Thoracic aorta (tissue), 2 donors: ENCODE measurements around the gene SS18L1. TPM values are rescaled to one million over a fixed set of nuclear protein-coding genes. Genes with fewer than 3 reads are reported as not detected.

ENCODE experiments used
- ATAC-seq: fragments of 150-250 bp; one replicate; pipeline ENCODE4 v1.8.0; 2017; ENCODE audit warnings: low read depth; ENCODE audit not compliant: insufficient number of reproducible peaks, low FRiP score
- DNase-seq: peaks from one replicate; pipeline ENCODE4 v3.0.0-alpha.2; 2020; ENCODE audit warnings: low spot score
- H3K27ac ChIP-seq, 2 donors: fragments of 200-600 bp; sonication (generic); 1 replicate in 1 of 2; 2 replicates in 1 of 2; pipeline ENCODE4 v1.5.1; 2016; ENCODE audit warnings: mild to moderate bottlenecking in 2 of 2, moderate library complexity in 2 of 2
- H3K27me3 ChIP-seq: fragments of 200-600 bp; sonication (generic); replicated peaks from 2 replicates; pipeline ENCODE4 v1.6.0; 2016; ENCODE audit warnings: mild to moderate bottlenecking; ENCODE audit not compliant: insufficient read depth
- H3K36me3 ChIP-seq: fragments of 200-600 bp; sonication (generic); one replicate; pipeline ENCODE4 v1.5.1; 2016
- H3K4me1 ChIP-seq, 2 donors: fragments of 200-600 bp; sonication (generic); 1 replicate in 1 of 2; 2 replicates in 1 of 2; pipeline versions ENCODE4 v1.5.1 to v1.6.0; 2016; ENCODE audit warnings: low read depth in 2 of 2, mild to moderate bottlenecking in 1 of 2; ENCODE audit not compliant: control insufficient read depth in 1 of 2
- H3K4me3 ChIP-seq: fragments of 200-600 bp; sonication (generic); 2 replicates; pipeline ENCODE4 v1.5.1; 2016; ENCODE audit warnings: mild to moderate bottlenecking
- H3K9me3 ChIP-seq: fragments of 200-600 bp; sonication (generic); 2 replicates; pipeline ENCODE4 v1.5.1; 2016
- total RNA-seq, 2 donors: library from RNA; depleted of rRNA; stranded (reverse); fragments of >200 nt; gene quantifications; one replicate each; pipeline versions ENCODE4 v1.1.0 to v1.2.3, GENCODE V29; 2016
- TF ChIP-seq, protein P1 (sequence below): fragments of 200-600 bp; sonication (generic); IDR thresholded peaks from one replicate; pipeline ENCODE4 v1.5.1; 2019; ENCODE audit warnings: antibody characterized with exemption

SS18L1 gene
- total RNA-seq, 2 donors from 2014 or later, result 10.7 to 21.7 TPM

DNA sequence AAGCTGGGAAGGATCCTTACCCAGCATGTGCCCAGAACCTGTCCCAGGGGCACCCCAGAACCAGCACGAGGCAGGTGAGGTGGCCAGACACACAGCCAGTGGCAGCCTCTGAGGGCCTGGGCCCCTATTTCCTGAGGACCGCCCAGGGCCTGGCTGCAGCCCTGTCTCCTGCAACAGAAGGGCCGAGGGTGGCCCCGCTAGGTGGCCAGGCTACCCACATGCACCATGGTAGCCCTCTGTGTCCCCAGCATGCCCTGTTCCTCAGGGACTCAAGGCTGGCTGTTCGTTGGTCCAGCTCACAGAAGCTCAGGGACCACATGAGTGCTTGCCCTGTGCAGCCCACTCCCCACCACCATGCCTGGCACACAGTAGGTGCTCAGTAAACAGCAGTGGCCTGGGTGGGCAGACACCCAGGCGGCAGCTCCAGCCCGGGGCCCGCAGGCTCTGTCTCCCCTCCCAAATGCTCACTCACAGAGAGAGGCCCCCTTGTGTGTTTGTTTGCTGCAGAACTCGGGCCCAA lies 68.3 kb downstream of the SS18L1 start:
- TF ChIP-seq, protein P1, sequence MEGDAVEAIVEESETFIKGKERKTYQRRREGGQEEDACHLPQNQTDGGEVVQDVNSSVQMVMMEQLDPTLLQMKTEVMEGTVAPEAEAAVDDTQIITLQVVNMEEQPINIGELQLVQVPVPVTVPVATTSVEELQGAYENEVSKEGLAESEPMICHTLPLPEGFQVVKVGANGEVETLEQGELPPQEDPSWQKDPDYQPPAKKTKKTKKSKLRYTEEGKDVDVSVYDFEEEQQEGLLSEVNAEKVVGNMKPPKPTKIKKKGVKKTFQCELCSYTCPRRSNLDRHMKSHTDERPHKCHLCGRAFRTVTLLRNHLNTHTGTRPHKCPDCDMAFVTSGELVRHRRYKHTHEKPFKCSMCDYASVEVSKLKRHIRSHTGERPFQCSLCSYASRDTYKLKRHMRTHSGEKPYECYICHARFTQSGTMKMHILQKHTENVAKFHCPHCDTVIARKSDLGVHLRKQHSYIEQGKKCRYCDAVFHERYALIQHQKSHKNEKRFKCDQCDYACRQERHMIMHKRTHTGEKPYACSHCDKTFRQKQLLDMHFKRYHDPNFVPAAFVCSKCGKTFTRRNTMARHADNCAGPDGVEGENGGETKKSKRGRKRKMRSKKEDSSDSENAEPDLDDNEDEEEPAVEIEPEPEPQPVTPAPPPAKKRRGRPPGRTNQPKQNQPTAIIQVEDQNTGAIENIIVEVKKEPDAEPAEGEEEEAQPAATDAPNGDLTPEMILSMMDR, result no peak
- no peak overlapping the region for H3K27ac ChIP-seq
- no peaks in the 10 kb centered on the region for H3K9me3 ChIP-seq
- ATAC-seq (no peak), DNase-seq (no peak)
- no peak overlapping the region for H3K4me3 ChIP-seq
- peaks cover 4% of the 10 kb centered on the region for H3K27me3 ChIP-seq
- H3K36me3 ChIP-seq, result no peaks in the 10 kb centered on the region
- no peaks in the 10 kb centered on the region for H3K4me1 ChIP-seq

DNA sequence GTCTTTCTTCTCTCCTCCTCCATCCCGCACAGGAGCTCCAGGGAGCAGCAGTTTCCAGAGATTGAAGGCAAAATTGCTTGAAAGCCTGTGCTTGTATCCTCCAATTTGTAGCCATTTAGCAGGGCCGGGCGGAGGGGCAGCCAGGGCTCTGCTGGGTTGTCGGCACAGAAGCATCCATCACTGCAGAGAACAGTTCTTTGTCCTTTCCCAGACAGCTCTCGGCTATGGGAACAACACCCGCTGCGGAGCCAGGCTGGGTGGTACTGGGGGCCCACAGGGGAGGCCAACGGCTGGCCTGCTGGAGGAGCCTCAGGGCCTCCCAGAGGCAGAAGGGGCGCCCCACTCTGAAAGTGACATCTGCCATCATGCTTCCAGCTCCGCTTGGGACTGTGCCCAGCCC lies 68.7 kb downstream of the SS18L1 start:
- no peak overlapping the region for H3K27ac ChIP-seq

DNA sequence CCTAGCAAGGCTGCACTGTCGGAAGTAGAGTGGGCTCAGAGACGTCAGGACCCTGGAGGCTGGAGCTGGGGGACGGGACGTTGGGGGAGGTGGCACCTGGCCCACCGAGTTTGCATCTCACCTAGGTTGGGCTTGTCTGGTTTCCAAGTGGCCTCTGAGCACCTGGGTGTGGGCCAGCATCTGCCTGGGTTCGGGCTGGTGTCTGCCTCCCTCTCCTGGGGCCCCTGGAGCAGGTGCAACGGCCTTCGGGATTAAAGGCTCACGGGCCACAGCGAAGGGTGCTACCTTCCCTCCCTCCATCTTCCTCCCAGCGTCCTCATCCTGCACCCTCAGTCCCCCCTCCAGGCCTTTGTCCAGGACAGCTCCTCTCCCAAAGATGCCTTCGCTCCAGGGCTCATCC lies 70.5 kb downstream of the SS18L1 start:
- peaks cover 16% of the 10 kb centered on the region for H3K27me3 ChIP-seq
- H3K4me1 ChIP-seq, result peaks cover 0 to 2% of the 10 kb centered on the region in 2 donors
- H3K27ac ChIP-seq, result no peak overlapping the region
- H3K36me3 ChIP-seq, result no peaks in the 10 kb centered on the region
- ATAC-seq (no peak), DNase-seq (no peak)
- TF ChIP-seq, protein P1, result no peak
- H3K9me3 ChIP-seq, result no peaks in the 10 kb centered on the region
- H3K4me3 ChIP-seq, result no peak overlapping the region

More for the DNA sequence above, 68.7 kb downstream of the SS18L1 start:
- Histone ChIP-seq H3K9me3 (no peaks in the 10 kb centered on the region), H3K36me3 (no peaks in the 10 kb centered on the region), H3K4me1 (no peaks in the 10 kb centered on the region), H3K4me3 (no peak overlapping the region), H3K27me3 (peaks cover 4% of the 10 kb centered on the region)
- DNase-seq, result no peak
- ATAC-seq, result no peak
- TF ChIP-seq, protein P1, result no peak

DNA sequence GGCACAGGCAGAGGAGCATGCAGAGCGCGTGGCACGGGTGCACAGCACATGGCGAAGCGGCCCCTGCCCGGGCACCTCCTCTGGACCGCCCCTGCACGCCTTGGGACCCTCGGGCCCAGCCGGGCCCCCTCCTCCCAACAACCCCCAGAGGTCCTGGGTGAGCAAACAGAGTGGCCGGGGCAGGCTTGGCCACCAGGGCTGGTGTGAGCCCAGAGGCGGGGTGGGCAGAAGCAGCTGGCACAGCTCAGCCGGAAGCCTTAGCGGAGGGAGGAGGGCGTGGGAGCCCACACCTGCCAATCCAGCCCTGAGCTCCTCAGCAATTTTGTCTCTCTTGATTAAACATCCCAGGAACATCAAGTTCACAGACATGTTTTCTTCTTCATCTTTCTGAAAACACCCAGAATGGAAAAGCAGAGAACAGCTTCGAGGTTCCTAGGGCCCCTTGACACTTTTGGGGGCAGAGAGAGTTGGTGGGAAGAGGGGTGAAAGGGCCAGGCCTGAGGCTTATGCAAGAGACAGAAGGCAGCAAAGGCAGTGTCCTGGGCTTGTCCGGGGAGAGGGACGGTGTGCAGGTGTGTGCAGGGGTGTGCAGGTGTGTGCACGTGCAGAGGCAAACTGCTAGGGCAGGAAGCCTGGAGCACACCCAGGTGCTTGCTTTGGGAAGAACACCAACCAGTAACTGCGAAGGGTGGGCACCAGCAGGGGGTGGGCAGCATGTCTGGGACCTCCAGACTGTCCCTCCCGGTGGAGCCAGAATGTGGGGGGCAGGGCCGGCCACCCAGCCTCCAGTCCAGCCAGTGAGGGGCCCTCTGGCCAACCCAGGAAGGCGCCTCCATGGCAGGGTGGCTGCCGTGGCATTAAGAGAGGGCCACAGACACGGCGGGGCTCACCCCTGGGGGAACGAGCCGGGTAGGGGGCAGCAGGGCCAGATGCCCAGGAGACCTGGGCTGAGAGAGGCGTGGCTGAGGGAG lies 71.7 kb downstream of the SS18L1 start:
- H3K27me3 ChIP-seq, result peaks cover 20% of the 10 kb centered on the region
- ATAC-seq, result no peak
- DNase-seq, result no peak

More for the DNA sequence above, 71.7 kb downstream of the SS18L1 start:
- Histone ChIP-seq H3K9me3 (no peaks in the 10 kb centered on the region), H3K36me3 (no peaks in the 10 kb centered on the region), H3K4me3 (no peak overlapping the region), H3K4me1 (peaks cover 3 to 9% of the 10 kb centered on the region in 2 donors), H3K27ac (no peak overlapping the region)
- TF ChIP-seq, protein P1, result no peak
